ENCODE results near the gene OPA1. TPM values are rescaled to one million over a fixed set of nuclear protein-coding genes. Genes with fewer than 3 reads are reported as not detected.

OPA1 gene
- total RNA-seq, 1 experiment from 2014 or later = 72.0 TPM

GRCh38 chr3:193746832-193747231 is 153.8 kb downstream of the OPA1 start:
- CTCF ChIA-PET = no interaction called here
- Histone ChIP-seq H3K27ac (ENCODE audit: low read depth, low read length) (no peak overlapping the region), H3K36me3 (ENCODE audit: control insufficient read depth in 1 of 2, insufficient read depth in 2 of 2, low read length in 2 of 2) (no peaks in the 10 kb centered on the region), H3K9ac (ENCODE audit: low read length) (no peak overlapping the region), H3K4me3 (replicated peaks in 1 of 2; ENCODE audit: low read depth in 1 of 2, low read length in 2 of 2) (no peak overlapping the region), H3K9me2 (ENCODE audit: insufficient read depth) (no peaks in the 10 kb centered on the region), H3K9me3 (ENCODE audit: control insufficient read depth in 1 of 2, insufficient read depth in 1 of 2, low read depth in 1 of 2, low read length in 2 of 2) (no peaks in the 10 kb centered on the region), H3K27me3 (ENCODE audit: insufficient read depth, low read length) (no peaks in the 10 kb centered on the region), H3K4me2 (ENCODE audit: low read length) (no peak overlapping the region), H3K4me1 (ENCODE audit: control insufficient read depth in 1 of 2, insufficient read depth in 2 of 2, low read length in 2 of 2) (no peaks in the 10 kb centered on the region), H3K79me2 (ENCODE audit: insufficient read depth, low read length) (no peaks in the 10 kb centered on the region), H2AFZ (ENCODE audit: low read depth, low read length, poor library complexity, severe bottlenecking) (no peak overlapping the region), H4K20me1 (ENCODE audit: insufficient read depth) (no peaks in the 10 kb centered on the region)
- BruUV-seq (replicated peaks) = no TSS peak
- intact Hi-C loops (cut with micrococcal nuclease) = no loop called here
- ATAC-seq (no peak), DNase-seq (ENCODE audit: low read depth, low spot score) (no peak)
- RAD21 ChIA-PET (ENCODE audit: low non-redundant PET in 1 of 2, low total read pairs in 2 of 2, uncharacterized antibody in 2 of 2, unreplicated experiment in 2 of 2) = no interaction called here
- POLR2A ChIA-PET = no interaction called here
- no peak for TF ChIP-seq CEBPB (IDR thresholded peaks at IDR 0.05; ENCODE audit: low read depth)
- no peak for TF ChIP-seq SRF (IDR thresholded peaks at IDR 0.05; ENCODE audit: low read depth)
- TF ChIP-seq ELF1 (IDR thresholded peaks at IDR 0.05; ENCODE audit: borderline replicate concordance, low read depth) = no peak
- no peak for TF ChIP-seq ZFX (IDR thresholded peaks at IDR 0.05)
- TF ChIP-seq CBX3 (IDR thresholded peaks at IDR 0.05; ENCODE audit: low read depth) = no peak
- no peak for TF ChIP-seq POLR2AphosphoS5 (IDR thresholded peaks at IDR 0.05; ENCODE audit: low read depth, low read length)
- no peak for TF ChIP-seq SP1 (IDR thresholded peaks at IDR 0.05; ENCODE audit: low read depth)
- no peak for TF ChIP-seq ZBTB33 (IDR thresholded peaks at IDR 0.05; ENCODE audit: extremely low read depth, insufficient replicate concordance, low read length)
- no peak for TF ChIP-seq REST (IDR thresholded peaks at IDR 0.05; ENCODE audit: low read depth)
- TF ChIP-seq ATF3 (IDR thresholded peaks at IDR 0.05) = no peak
- TF ChIP-seq TCF7L2 (IDR thresholded peaks at IDR 0.05; ENCODE audit: borderline replicate concordance, extremely low read depth, insufficient read depth, insufficient read length) = no peak
- TF ChIP-seq RAD21 (IDR thresholded peaks at IDR 0.05; ENCODE audit: low read depth) = no peak
- no peak for TF ChIP-seq SIN3A (IDR thresholded peaks at IDR 0.05; ENCODE audit: low read depth)
- no peak for TF ChIP-seq EGR1 (IDR thresholded peaks at IDR 0.05; ENCODE audit: low read depth)
- no peak for TF ChIP-seq JUND (IDR thresholded peaks at IDR 0.05)
- TF ChIP-seq YY1 (IDR thresholded peaks at IDR 0.05; ENCODE audit: extremely low read depth, insufficient replicate concordance, low read depth, low read length) = no peak

All from HCT116 (cell line).